GM21528 (cell line): ENCODE results near the gene XXYLT1.

ENCODE experiments used
- ATAC-seq: cut with Tn5 transposase; IDR thresholded peaks from one replicate; pipeline ENCODE4 v1.9.1; 2021; ENCODE audit warnings: mild to moderate bottlenecking, moderate library complexity; ENCODE audit not compliant: unreplicated experiment, low FRiP score

XXYLT1 gene

DNA sequence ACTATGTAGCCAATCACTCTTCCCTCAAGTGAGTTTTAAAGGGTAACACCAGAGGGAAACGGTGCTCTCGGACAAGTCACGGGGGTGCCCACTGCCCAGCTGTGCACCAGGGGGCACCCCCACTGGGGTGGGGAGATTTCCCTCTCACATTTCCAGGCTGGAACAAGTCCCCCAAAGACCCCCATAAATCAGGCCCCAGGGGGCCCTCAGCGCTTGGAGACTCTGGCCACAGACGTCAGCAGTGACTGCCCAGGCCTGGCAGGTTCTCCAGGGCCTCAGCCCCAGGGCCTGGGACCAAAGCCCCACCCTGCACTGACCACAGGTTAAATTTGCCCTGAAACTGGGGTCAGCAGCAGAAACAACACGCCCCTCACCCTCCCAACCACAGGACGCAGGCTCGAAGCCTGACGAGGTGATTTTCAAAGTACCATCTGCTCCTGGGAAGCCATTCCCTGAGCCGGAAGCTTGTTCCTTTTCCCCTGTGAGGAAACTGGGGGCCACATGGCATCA lies 17.0 kb downstream of the XXYLT1 start:
- no peak for ATAC-seq

DNA sequence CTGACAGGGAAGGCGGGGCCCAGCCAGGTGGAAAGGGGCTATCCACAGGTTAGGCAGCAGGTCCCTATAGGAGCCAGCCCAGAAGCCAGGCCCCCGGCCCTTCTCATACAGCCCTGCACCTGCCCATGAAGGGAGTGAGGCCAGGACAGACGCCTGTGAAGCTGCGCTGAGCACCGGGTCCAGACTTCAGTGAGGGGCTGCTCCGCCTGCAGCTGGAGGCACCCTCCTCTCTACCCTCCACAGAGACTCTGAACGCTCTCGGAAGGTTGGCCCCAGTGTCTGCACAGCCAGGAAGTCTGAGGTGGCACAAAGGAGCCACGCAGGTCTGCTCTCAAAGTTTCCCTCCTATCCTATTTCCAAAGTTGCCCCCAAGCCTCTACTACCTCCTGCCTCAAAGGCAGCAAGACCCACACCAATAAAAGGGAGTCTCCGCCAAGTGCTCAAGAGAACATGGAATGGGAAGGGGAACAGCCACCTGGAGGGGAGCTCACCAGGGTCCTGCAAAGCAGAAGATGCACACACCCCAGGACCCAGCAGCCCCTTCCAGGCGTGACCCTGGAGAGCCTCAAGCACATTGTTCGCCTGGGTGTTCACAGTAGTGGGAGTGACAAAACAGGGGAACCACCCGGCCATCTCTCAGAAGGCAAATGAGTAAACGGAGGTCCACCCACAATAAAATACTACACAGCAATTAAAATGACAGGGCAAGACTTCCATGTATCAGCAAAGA lies 19.5 kb downstream of the XXYLT1 start:
- ATAC-seq: no peak

DNA sequence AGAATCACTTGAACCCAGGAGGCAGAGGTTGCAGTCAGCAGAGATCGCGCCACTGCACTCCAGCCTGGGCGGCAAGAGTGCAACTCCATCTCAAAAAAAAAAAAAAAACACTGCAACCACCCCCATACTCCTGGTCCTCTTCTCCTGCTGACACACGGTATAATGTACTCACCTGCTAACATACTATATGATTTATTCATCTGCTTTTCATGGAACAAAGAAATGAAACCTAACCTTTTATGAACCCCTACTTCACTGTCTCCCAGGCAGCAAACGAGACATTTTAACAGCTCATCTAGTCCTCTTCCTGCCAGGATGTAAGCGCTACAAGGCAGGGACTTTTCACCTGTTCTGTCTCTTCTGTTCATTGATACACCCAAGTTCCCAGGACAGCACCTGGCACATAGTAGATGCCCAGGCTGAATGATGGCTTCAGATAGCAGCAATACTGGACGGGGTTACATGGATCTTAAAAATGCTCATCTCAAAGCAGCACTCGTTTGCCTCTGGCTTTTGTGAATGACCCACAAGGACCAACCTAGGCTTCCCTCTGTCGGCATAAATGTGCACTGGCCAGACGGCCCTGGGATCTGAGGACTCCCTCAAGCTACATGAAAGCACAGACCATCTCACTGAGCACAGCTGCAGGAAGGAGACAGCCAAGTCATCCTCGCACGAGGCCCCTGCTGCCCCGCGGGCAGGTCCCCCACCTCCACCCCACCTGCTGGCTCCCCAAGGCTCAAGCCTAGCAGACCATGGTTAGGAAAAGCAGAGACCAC lies 20.3 kb downstream of the XXYLT1 start:
- ATAC-seq: no peak

DNA sequence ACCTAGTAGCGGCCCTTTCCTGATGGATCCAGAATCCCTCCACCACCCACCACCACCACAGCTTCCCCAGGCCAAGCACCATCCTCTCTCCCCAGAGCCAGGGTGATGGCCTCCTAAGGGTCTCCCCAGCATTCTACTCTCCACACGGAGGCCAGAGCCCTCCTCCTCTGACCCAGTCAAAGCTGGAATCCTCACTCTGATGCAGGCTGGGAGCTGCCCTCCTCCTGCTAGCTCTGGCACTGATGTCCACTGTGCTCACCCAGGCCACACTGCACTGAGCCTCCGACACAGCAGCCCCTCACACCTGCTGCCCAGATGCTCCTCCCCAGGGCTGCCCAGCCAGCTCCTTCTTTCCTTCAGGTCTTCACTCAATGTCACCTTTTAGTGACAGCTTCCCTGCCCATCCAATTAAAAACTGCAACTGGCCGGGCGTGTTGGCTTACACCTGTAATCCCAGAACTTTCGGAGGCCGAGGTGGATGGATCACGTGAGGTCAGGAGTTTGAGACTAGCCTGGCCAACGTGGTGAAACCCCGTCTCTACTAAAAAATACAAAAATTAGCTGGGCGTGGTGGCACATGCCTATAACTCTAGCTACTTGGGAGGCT lies 21.0 kb downstream of the XXYLT1 start:
- no peak for ATAC-seq

DNA sequence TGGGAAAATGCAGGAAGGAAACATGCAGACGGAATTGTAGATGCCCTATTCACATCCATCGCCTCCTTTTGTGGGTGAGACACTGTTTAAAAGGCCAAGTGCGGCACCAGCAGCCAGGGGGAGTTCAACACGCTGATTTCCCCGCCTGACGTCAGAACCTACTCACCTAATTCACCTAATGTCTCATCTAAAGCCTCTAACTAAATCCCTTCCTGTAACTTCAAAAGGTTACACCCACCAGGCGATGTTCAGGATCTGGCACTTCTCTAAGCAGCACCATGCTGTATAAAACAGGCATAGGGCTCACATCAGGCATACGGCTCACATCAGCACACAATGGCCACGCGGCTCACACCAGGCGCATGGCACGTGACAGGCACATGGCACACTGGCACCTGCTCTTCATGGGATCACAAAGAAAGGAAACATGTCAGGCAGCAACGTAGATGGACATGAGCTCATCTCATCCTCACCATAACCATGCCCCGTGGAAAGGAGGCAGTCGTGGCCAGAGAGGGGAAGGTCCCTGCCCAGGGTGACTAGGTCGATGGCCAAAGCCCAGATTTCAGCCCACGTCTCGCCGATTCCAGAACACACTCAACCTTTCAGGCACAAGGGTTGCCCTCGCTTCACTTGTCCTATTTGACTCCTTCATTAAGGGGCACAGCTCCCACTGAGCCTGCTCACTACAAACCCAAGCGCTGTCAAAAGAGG lies 21.7 kb downstream of the XXYLT1 start:
- ATAC-seq: no peak

DNA sequence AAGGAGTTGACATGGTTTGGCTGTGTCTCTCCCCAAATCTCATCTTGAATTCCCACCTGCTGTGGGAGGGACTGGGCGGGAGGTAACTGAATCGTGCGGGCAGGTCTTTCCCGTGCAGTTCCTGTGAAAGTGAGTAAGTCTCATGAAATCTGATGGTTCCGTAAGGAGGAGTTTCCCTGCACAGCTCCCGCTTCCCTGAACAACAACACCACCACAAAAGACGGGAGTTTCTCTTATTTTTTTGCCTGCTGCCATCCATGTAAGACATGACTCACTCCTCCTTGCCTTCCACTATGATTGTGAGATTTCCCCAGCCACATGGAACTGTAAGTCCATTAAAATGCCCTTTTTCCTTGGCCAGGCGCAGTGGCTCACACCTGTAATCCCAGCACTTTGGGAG lies 22.7 kb downstream of the XXYLT1 start:
- no peak for ATAC-seq

DNA sequence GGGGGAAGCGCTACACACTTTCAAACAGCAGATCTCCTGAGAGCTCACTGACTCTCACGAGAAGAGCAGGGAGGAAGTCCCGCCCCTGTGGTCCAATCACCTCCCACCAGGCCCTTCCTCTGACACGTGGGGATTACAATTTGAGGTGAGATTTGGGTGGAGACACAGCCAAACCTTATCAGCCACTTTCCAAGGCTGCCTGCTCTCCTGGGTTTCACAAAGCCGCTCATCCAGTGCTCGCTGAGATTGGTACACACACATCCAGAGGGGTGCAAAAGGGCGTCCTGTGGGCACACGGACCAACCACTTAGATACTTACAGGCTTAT lies 23.1 kb downstream of the XXYLT1 start:
- ATAC-seq: no peak

DNA sequence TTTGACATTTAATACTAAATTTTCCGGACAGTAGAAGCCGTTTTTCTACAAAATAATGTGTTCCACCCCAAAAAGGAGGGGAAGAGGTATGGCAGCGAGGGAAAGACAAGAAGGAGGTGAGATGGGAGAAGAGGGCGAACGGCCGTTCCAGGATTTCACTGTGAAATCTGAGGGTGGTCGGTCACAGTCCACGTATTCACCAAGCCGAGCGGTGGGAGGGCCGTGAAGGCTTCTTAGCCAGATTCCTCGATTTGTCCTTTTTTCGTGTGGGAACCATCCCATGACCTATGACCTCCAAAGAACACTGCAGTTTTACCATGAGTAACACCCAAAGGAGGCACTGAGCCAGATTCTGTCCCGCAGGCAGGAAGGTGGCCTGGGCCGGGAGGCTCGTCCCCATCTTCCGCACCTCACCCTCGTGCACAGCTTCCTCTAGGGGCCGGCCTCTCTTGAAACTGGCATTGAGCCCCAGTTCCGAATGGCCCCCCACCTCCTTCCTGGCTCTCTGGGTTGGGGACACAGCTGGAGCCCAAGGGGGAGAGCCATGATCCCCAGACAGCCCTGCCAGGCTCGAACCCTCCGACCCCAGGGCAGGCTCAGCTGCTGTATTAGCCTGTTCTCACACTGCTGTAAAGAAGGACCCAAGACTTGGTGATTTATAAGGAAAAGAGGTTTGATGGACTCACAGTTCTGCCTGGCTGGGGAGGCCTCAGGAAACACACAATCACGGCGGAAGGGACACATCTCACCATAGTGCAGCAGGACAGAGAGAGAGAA lies 23.7 kb downstream of the XXYLT1 start:
- ATAC-seq: no peak

DNA sequence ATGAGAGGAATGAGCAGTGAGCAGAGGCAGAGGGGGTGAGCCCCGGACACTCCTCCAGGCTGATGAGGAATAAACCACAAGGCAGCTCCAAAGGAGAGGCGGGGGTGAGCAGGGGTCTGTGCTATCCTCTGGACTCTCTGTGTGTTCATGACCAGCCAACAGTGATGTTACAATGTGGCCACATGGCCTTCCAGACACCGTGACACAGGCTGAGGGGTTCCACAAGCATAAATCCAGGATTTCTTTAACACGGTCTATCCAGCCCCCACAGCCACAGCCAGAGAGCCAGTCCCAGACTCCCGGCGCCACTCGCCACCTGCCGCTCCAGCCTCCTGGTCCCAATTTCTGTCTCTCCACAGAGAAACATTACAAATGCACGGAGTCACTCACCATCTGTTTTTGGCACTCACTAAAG lies 24.4 kb downstream of the XXYLT1 start:
- ATAC-seq: no peak

DNA sequence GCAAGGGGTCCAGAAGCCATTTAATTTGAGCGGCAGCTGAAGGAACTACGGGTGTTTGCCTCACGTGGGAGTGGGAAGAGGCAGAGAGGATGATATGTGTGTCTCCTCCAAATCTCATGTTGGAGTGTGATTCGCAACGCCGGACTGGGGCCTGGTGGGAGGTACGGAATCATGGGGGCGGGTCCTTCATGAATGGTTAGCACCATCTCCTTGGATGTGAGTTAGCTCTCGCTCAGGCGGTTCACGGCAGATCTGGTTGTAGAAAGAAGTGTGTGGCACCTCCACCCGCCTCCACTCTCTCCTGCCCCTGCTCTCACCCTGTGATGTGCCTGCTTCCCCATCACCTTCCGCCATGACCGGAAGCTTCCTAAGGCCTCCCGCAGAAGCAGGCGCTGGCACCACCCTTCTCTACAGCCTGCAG lies 25.4 kb downstream of the XXYLT1 start:
- no peak for ATAC-seq

DNA sequence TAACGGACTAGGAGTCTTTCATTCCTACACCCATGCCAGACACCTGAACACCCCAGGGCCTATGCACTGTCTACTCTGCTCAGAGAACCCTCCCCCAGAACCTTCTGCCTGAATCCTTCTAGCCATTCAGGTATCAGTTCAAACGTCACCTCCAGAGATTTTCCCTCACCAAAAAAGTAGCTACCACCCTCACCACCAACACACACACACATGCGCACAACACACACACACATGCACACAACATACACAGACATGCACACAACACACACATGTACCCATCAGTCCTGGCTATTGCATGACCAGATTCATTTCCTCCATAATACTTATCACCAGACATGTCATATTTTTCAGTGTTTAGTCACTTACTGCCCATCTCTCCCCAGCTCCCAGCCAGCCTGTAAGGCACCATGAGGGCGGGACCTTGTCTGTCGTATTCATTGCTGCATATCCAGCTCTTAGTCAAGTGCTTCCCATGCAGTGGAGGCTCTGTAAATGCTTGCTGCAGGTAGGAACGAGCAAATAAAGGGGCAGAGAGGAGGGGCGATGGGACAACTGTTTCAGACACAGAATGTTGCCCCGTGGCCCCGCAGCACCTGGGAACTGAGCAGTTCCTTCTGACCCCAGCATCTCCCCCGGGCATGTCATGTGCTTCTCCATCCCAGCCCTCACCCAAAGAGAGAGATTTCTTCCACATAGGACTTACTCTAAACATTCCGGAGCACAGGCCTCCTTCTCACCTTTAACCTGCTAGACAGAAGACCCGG lies 29.2 kb downstream of the XXYLT1 start:
- no peak for ATAC-seq

DNA sequence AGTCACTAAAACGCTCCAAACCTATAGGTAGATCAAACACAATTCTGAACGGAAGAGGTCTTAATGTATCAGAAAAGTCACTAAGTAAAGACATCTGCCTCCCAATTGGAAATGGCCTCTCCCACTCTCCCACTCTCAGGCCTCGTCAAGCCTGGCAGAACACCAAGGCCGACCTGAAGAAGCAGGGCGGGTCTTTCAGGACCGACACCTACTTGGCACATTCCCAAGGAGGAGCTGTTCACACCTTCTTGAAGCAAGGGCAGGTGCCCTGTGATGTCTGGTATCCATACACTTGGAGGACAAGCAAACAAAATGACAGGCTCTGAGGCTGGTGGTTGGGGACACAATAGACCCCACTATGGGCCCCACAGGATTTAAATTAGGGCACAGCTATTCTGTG lies 30.0 kb downstream of the XXYLT1 start:
- ATAC-seq: no peak

DNA sequence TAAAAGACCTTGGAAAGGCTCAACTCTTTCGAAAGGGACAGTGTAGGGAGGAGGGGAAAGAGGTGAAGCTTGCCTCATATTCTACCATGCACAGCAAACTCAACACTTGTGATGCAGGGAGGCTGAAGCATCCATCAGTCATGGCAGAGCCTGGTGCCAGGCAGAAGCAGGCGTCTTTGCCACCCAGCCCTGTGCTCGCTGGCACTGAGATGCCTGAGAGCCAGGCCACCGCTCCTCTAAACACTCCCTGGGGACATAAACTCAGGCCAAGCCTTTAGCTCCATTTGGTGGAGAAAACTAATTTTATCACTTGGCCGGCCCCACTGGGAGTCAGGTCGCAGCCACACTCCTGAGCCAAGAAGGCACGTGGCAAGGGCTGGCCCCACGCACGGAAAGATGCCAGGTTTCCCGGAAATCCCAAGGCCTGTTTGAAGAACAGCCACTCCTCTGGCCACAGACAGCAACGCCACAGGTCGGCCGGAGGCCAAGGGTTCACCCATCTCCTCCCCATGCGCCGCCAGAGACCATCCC lies 30.7 kb downstream of the XXYLT1 start:
- no peak for ATAC-seq

DNA sequence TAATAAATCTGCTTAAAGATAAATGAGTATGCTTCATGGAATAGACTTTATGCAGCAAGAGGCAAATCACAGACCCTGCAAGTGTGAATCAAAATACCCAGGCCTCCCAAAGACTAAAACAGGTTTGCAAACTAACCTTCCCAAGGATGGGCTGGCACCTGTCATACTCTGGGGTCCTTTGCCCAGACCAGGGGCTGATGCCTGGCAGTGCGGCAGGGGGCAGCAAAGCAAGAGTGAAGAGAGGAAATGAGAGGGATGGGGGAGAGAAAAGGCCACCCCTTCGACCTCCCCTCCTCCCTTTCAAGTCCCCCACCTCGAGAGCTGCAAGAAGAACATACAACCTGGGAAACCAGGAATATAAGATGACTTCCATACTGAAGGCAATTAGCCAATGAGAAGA lies 31.8 kb downstream of the XXYLT1 start:
- ATAC-seq: no peak

DNA sequence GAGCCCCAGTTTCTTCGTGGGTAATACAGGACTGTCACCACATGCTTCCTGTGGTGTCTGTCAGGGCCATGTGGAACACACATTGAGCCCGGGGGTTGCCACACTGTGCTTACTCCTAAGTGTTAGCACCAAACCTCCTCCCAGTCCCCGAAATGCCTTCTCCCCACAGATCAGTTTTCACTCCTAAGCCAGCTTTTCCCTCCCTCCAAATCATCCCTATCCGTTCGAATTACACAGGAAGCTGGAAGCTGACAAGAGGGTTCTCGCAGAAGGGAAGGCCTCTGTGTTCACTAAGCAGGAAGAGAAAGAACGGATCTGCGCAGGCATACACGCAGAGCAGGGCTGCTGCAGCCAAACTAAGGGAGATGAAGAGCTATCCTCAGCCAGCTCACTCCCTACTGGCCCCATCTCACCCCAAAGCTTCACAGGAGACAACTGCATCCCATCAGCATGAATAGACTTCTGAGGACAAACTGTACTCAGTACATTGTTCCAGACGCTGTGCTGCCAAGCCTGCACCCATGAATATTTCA lies 32.3 kb downstream of the XXYLT1 start:
- ATAC-seq: no peak

DNA sequence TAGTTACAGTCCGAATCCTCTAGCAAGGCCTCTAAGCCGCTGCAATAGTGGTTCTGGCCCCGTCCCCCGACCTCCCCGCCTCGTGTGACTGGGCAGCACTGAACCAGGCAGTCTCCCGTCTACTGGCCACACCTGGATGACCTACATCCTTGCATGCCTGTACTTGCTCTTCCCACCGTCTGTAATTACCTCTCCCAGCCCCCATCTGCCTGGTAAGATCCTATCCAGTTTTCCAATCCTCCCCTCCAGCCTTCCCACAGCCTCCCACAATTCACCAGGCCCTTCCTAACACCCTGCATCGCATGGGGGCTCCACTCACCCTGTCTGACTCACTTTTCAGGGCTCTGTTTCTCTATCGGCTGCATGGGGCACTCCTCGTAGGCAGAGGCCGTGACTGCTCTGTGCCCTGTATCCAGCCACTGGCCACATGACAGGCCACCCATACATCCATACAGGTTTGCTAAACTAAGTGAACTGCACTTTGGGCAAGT lies 32.8 kb downstream of the XXYLT1 start:
- ATAC-seq: no peak

DNA sequence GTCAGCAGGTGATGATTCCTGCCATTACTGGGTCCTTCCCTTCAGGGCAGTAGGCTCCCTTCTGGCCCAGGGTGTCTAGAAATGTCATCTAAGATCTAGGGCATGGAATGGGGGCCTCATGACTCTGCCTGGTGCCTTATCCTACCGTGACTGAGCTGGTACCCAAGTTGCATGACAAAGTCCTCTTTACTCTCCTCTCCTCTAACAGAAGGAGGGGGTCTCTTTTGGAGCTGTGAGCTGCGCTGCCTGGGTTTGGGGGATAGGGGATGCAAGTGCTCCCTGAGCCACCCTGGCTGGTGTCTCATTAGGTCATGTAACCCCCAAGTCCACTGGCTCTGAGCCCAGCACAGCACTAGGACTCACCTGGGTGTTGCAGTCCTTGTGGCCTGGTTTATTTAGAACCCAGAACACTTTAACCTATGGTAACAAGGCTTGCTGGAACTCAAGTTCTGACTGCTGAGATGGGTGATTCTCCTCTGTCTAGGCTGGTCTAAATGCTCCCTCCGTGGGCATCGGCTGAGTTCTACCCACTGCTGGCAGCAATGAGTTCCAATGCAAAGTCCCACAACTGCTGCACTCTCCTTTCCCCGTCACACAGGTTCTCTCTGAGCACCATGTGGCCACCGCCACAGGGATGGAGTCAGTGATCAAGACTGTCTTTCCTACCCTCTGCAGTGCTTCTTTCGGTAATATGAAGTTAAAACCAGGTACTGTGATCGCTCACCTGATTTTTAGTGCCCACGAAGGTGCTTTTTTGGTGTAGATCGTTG lies 34.0 kb downstream of the XXYLT1 start:
- ATAC-seq: no peak
